ENCODE measurements around the gene PACSIN1. TPM values are rescaled to one million over a fixed set of nuclear protein-coding genes. Genes with fewer than 3 reads are reported as not detected.

PACSIN1 gene
- total RNA-seq, 1 experiment from 2014 or later, result 5.0 TPM

GRCh38 chr6:34522761-34523160 is 56.9 kb downstream of the PACSIN1 start:
- ATAC-seq, result no peak
- H3K27me3 ChIP-seq (ENCODE audit: insufficient read depth, low read length), result no peaks in the 10 kb centered on the region
- no peaks in the 10 kb centered on the region for H3K79me2 ChIP-seq (ENCODE audit: insufficient read depth, low read length)
- ChIA-PET CTCF (no interaction called here), POLR2A (interaction anchor here (0.9 kb wide), 1 partner anchor 89 kb away, joined by 3 read pairs; no protein-coding TSS in a partner anchor), RAD21 (ENCODE audit: low non-redundant PET in 1 of 2, low total read pairs in 2 of 2, uncharacterized antibody in 2 of 2, unreplicated experiment in 2 of 2) (interaction anchor here in 1 of 2 experiments (0.6 kb wide), 1 partner anchor 87 kb away, joined by 3 read pairs; no protein-coding TSS in a partner anchor)
- H3K4me2 ChIP-seq (ENCODE audit: low read length), result no peak overlapping the region
- BruUV-seq (replicated peaks), result no TSS peak
- DNase-seq (ENCODE audit: low read depth, low spot score), result no peak
- no peaks in the 10 kb centered on the region for H3K9me3 ChIP-seq (ENCODE audit: control insufficient read depth in 1 of 2, insufficient read depth in 1 of 2, low read depth in 1 of 2, low read length in 2 of 2)
- TF ChIP-seq JUND (IDR thresholded peaks at IDR 0.05) (no peak), EZH2phosphoT487 (IDR thresholded peaks at IDR 0.05; ENCODE audit: borderline replicate concordance) (no peak), RAD21 (IDR thresholded peaks at IDR 0.05; ENCODE audit: low read depth) (no peak), REST (IDR thresholded peaks at IDR 0.05; ENCODE audit: low read depth) (no peak), MAX (IDR thresholded peaks at IDR 0.05) (no peak), EGR1 (IDR thresholded peaks at IDR 0.05; ENCODE audit: low read depth) (no peak)
- H2AFZ ChIP-seq (ENCODE audit: low read depth, low read length, poor library complexity, severe bottlenecking), result no peak overlapping the region
- H3K4me1 ChIP-seq (ENCODE audit: control insufficient read depth in 1 of 2, insufficient read depth in 2 of 2, low read length in 2 of 2), result peaks cover 8 to 12% of the 10 kb centered on the region in 2 experiments; a peak in 3 of 4 replicates
- no peaks in the 10 kb centered on the region for H3K36me3 ChIP-seq (ENCODE audit: control insufficient read depth in 1 of 2, insufficient read depth in 2 of 2, low read length in 2 of 2)
- intact Hi-C loops (cut with micrococcal nuclease), result no loop called here
- H3K4me3 ChIP-seq (replicated peaks in 1 of 2; ENCODE audit: low read depth in 1 of 2, low read length in 2 of 2), result no peak overlapping the region
- H3K9ac ChIP-seq (ENCODE audit: low read length), result no peak overlapping the region
- H4K20me1 ChIP-seq (ENCODE audit: insufficient read depth), result no peaks in the 10 kb centered on the region
- H3K9me2 ChIP-seq (ENCODE audit: insufficient read depth), result no peaks in the 10 kb centered on the region
- no peak overlapping the region for H3K27ac ChIP-seq (ENCODE audit: low read depth, low read length)
